Tibial artery (tissue), 4 donors: Measurements from ENCODE around the gene UBASH3B.

Experiments used
- DNase-seq, 2 donors: peaks; one replicate each; pipeline ENCODE4 v3.0.0-alpha.2; 2019
- H3K27ac ChIP-seq, 2 donors: fragments of 200-600 bp; sonication (generic) in 1 of 2; 1 replicate in 1 of 2; 2 replicates in 1 of 2; pipeline ENCODE4 v1.5.1; 2018 to 2019; ENCODE audit warnings: mild to moderate bottlenecking in 1 of 2
- H3K27me3 ChIP-seq, 2 donors: fragments of 200-600 bp; sonication (generic) in 1 of 2; one replicate each; pipeline versions ENCODE4 v1.5.1 to v1.6.0; 2016 to 2019
- H3K36me3 ChIP-seq, 3 donors: fragments of 200-600 bp; sonication (generic) in 2 of 3; one replicate each; pipeline ENCODE4 v1.5.1; 2016 to 2019; ENCODE audit warnings: mild to moderate bottlenecking in 2 of 3
- H3K4me1 ChIP-seq, 4 donors: fragments of 200-600 bp; sonication (generic) in 2 of 4; 1 replicate in 3 of 4; 2 replicates in 1 of 4; pipeline ENCODE4 v1.5.1; 2016 to 2019
- H3K4me3 ChIP-seq, 2 donors: fragments of 200-600 bp; sonication (generic) in 1 of 2; 1 replicate in 1 of 2; 2 replicates in 1 of 2; pipeline ENCODE4 v1.5.1; 2018 to 2019; ENCODE audit warnings: mild to moderate bottlenecking in 2 of 2
- H3K9me3 ChIP-seq, 3 donors: fragments of 200-600 bp; sonication (generic) in 1 of 3; one replicate each; pipeline ENCODE4 v1.5.1; 2016 to 2019
- CTCF ChIP-seq, 2 experiments: fragments of 200-600 bp in 1 of 2; fragments of 450-650 bp in 1 of 2; IDR thresholded peaks; one replicate each; pipeline ENCODE4 v1.5.1; 2017 to 2019; ENCODE audit warnings: antibody characterized with exemption in 2 of 2, mild to moderate bottlenecking in 1 of 2, moderate library complexity in 1 of 2
- intact Hi-C: fragments of 100-400 bp; cut with DNase I; formaldehyde crosslinking; loops from one replicate; pipeline ENCODE4 v1.15.0; 2023; ENCODE audit warnings: low total_unique reads

The UBASH3B gene

GRCh38 chr11:122863704-122864326, 208.3 kb downstream of the UBASH3B start:
- intact Hi-C loops, result loop anchor here (5.0 kb wide), 1 partner anchor 158 kb away; no protein-coding TSS in a partner anchor
- H3K27ac ChIP-seq, result no peak overlapping the region
- peaks cover 0 to 3% (median 0%) of the 10 kb centered on the region in 4 donors for H3K4me1 ChIP-seq
- H3K27me3 ChIP-seq, result peaks cover 0 to 21% of the 10 kb centered on the region in 2 donors
- no peak overlapping the region for H3K4me3 ChIP-seq
- H3K9me3 ChIP-seq, result no peaks in the 10 kb centered on the region
- peak in 1 of 2 donors; percentile 57 for DNase-seq
- peak; percentile 70 to 83 for TF ChIP-seq CTCF (IDR thresholded peaks at IDR 0.05)
- H3K36me3 ChIP-seq, result no peaks in the 10 kb centered on the region
